ENCODE measurements around the gene DNAJB14.

DNAJB14 gene

GRCh38 chr4:99856166-99856565, 90.3 kb downstream of the DNAJB14 start:
- TF ChIP-seq CTCF (conservative IDR thresholded peaks at IDR 0.05; ENCODE audit: low read length) (no peak), EZH2phosphoT487 (IDR thresholded peaks at IDR 0.05; ENCODE audit: borderline replicate concordance) (no peak)
- H3K4me2 ChIP-seq (ENCODE audit: low read depth, low read length, poor library complexity, severe bottlenecking), result peak overlapping the region; percentile 39

GRCh38 chr4:99855678-99856077, 90.7 kb downstream of the DNAJB14 start:
- Histone ChIP-seq H3K27me3 (ENCODE audit: insufficient read depth, low read length, poor library complexity, severe bottlenecking) (no peaks in the 10 kb centered on the region), H3K4me2 (ENCODE audit: low read depth, low read length, poor library complexity, severe bottlenecking) (peak overlapping the region; percentile 39)
- no peak for TF ChIP-seq EZH2phosphoT487 (IDR thresholded peaks at IDR 0.05; ENCODE audit: borderline replicate concordance)
- TF ChIP-seq CTCF (conservative IDR thresholded peaks at IDR 0.05; ENCODE audit: low read length), result no peak

More at GRCh38 chr4:99856166-99856565, 90.3 kb downstream of the DNAJB14 start:
- Histone ChIP-seq H4K20me1 (ENCODE audit: insufficient read depth, low read length, poor library complexity, severe bottlenecking) (no peaks in the 10 kb centered on the region), H3K4me3 (ENCODE audit: low read length, poor library complexity, severe bottlenecking) (no peak overlapping the region), H3K27me3 (ENCODE audit: insufficient read depth, low read length, poor library complexity, severe bottlenecking) (no peaks in the 10 kb centered on the region), H3K9me3 (ENCODE audit: insufficient read depth, low read depth, low read length) (no peaks in the 10 kb centered on the region), H3K9me2 (replicated peaks; ENCODE audit: low read depth, low read length) (no peaks in the 10 kb centered on the region), H3K79me2 (ENCODE audit: insufficient read depth, low read length) (no peaks in the 10 kb centered on the region), H3K4me1 (ENCODE audit: insufficient read depth, low read length, poor library complexity, severe bottlenecking) (no peaks in the 10 kb centered on the region), H3F3A (ENCODE audit: low read depth) (no peaks in the 10 kb centered on the region), H3K9ac (ENCODE audit: low read depth, low read length, poor library complexity, severe bottlenecking) (no peak overlapping the region), H3K36me3 (ENCODE audit: insufficient read depth, low read length) (no peaks in the 10 kb centered on the region), H2AFZ (ENCODE audit: low read length) (peak overlapping the region; percentile 71; the same call in 1 of the 2 replicates)

GRCh38 chr4:99853999-99854398, 92.4 kb downstream of the DNAJB14 start:
- Histone ChIP-seq H4K20me1 (ENCODE audit: insufficient read depth, low read length, poor library complexity, severe bottlenecking) (no peaks in the 10 kb centered on the region), H2AFZ (ENCODE audit: low read length) (no peak overlapping the region), H3F3A (ENCODE audit: low read depth) (no peaks in the 10 kb centered on the region), H3K79me2 (ENCODE audit: insufficient read depth, low read length) (no peaks in the 10 kb centered on the region), H3K36me3 (ENCODE audit: insufficient read depth, low read length) (no peaks in the 10 kb centered on the region), H3K27me3 (ENCODE audit: insufficient read depth, low read length, poor library complexity, severe bottlenecking) (no peaks in the 10 kb centered on the region), H3K9ac (ENCODE audit: low read depth, low read length, poor library complexity, severe bottlenecking) (no peak overlapping the region), H3K4me1 (ENCODE audit: insufficient read depth, low read length, poor library complexity, severe bottlenecking) (no peaks in the 10 kb centered on the region), H3K4me2 (ENCODE audit: low read depth, low read length, poor library complexity, severe bottlenecking) (no peak overlapping the region), H3K9me3 (ENCODE audit: insufficient read depth, low read depth, low read length) (no peaks in the 10 kb centered on the region), H3K9me2 (replicated peaks; ENCODE audit: low read depth, low read length) (no peaks in the 10 kb centered on the region), H3K4me3 (ENCODE audit: low read length, poor library complexity, severe bottlenecking) (no peak overlapping the region)
- TF ChIP-seq EZH2phosphoT487 (IDR thresholded peaks at IDR 0.05; ENCODE audit: borderline replicate concordance), result no peak
- TF ChIP-seq CTCF (conservative IDR thresholded peaks at IDR 0.05; ENCODE audit: low read length), result no peak

More at GRCh38 chr4:99855678-99856077, 90.7 kb downstream of the DNAJB14 start:
- H3K4me1 ChIP-seq (ENCODE audit: insufficient read depth, low read length, poor library complexity, severe bottlenecking), result no peaks in the 10 kb centered on the region
- no peak overlapping the region for H3K9ac ChIP-seq (ENCODE audit: low read depth, low read length, poor library complexity, severe bottlenecking)
- no peak overlapping the region for H3K4me3 ChIP-seq (ENCODE audit: low read length, poor library complexity, severe bottlenecking)
- H3F3A ChIP-seq (ENCODE audit: low read depth), result no peaks in the 10 kb centered on the region
- no peaks in the 10 kb centered on the region for H3K9me3 ChIP-seq (ENCODE audit: insufficient read depth, low read depth, low read length)
- no peaks in the 10 kb centered on the region for H3K9me2 ChIP-seq (replicated peaks; ENCODE audit: low read depth, low read length)
- H3K79me2 ChIP-seq (ENCODE audit: insufficient read depth, low read length), result no peaks in the 10 kb centered on the region
- H2AFZ ChIP-seq (ENCODE audit: low read length), result peak overlapping the region; percentile 71
- H4K20me1 ChIP-seq (ENCODE audit: insufficient read depth, low read length, poor library complexity, severe bottlenecking), result no peaks in the 10 kb centered on the region
- no peaks in the 10 kb centered on the region for H3K36me3 ChIP-seq (ENCODE audit: insufficient read depth, low read length)

Measured in Loucy (cell line).